SK-N-MC (cell line): Measurements from ENCODE around the gene KCTD19.
"Not testable (repeated sequence)": the region's sequence is repeated elsewhere in the genome, so short reads cannot be mapped to it uniquely, and the experiment has no call there.

Source experiments
- DNase-seq: peaks from one replicate; pipeline ENCODE4 v3.0.0-alpha.2; 2011; ENCODE audit warnings: low read depth, low spot score
- H3K27ac ChIP-seq: fragments of 200-600 bp; sonication (generic); 2 replicates; pipeline ENCODE4 v1.5.1; 2016; ENCODE audit warnings: mixed run types
- H3K36me3 ChIP-seq: fragments of 200-600 bp; sonication (generic); 2 replicates; pipeline ENCODE4 v1.6.1; 2017; ENCODE audit warnings: antibody characterized with exemption, low read length, mixed read lengths; ENCODE audit not compliant: insufficient read depth
- H3K4me3 ChIP-seq: fragments of 200-600 bp; sonication (generic); 2 replicates; pipeline ENCODE4 v1.5.1; 2016
- H3K9ac ChIP-seq: fragments of 200-600 bp; sonication (generic); 2 replicates; pipeline ENCODE4 v1.8.0; 2017; ENCODE audit warnings: mixed run types, mixed read lengths; ENCODE audit not compliant: insufficient read length
- H3K9me3 ChIP-seq: fragments of 200-600 bp; sonication (generic); 2 replicates; pipeline ENCODE4 v1.6.1; 2017; ENCODE audit warnings: low read depth, mild to moderate bottlenecking, antibody characterized with exemption, low read length, moderate library complexity, mixed read lengths
- EZH2 ChIP-seq: fragments of 200-600 bp; sonication (generic); IDR thresholded peaks from one replicate; pipeline ENCODE4 v1.6.1; 2017; ENCODE audit warnings: antibody characterized with exemption
- FOXP2 ChIP-seq: optimal IDR thresholded peaks from 2 replicates; pipeline ENCODE3; 2011; ENCODE audit warnings: mild to moderate bottlenecking, moderate library complexity; ENCODE audit not compliant: insufficient read depth; ENCODE audit errors: extremely low read length, control extremely low read depth
- POLR2AphosphoS5 ChIP-seq: IDR thresholded peaks from 2 replicates; pipeline ENCODE4 v1.6.1; 2012; ENCODE audit warnings: mild to moderate bottlenecking, low read depth, low read length, borderline replicate concordance

The KCTD19 gene

GRCh38 chr16:67326472-67327309 is at the start of gene KCTD19, which contains the start of gene LRRC36:
Gene KCTD19 (minus strand): TSS chr16:67326741. CDS start chr16:67326707, 34 bp downstream.
Gene LRRC36 (plus strand): TSS chr16:67326815. CDS start chr16:67326863, 48 bp downstream.
- DNase-seq = no peak
- Histone ChIP-seq H3K27ac (no peak within 1 kb of the TSS), H3K9ac (no peak within 1 kb of the TSS)

GRCh38 chr16:67376012-67376411 is 49.5 kb upstream of the KCTD19 start:
- not testable (repeated sequence) for DNase-seq, H3K9ac ChIP-seq, H3K27ac ChIP-seq, H3K4me3 ChIP-seq, H3K36me3 ChIP-seq, H3K9me3 ChIP-seq

More at GRCh38 chr16:67326472-67327309, at the start of gene KCTD19, which contains the start of gene LRRC36:
- no peak for TF ChIP-seq FOXP2
- Histone ChIP-seq H3K4me3 (peak within 1 kb of the TSS; percentile 62), H3K36me3 (no peaks in the 10 kb centered on the region), H3K9me3 (no peaks in the 10 kb centered on the region)

GRCh38 chr16:67372664-67373063 is 46.1 kb upstream of the KCTD19 start:
- H3K4me3 ChIP-seq = no peak overlapping the region
- no peaks in the 10 kb centered on the region for H3K9me3 ChIP-seq
- TF ChIP-seq EZH2 (no peak), FOXP2 (no peak), POLR2AphosphoS5 (no peak)
- H3K36me3 ChIP-seq = no peaks in the 10 kb centered on the region
- no peak for DNase-seq
- H3K9ac ChIP-seq = no peak overlapping the region
- H3K27ac ChIP-seq = no peak overlapping the region

- TF ChIP-seq EZH2 (no peak), FOXP2 (no peak), POLR2AphosphoS5 (no peak)
- H3K27ac ChIP-seq = no peak overlapping the region
- no peak for DNase-seq
Observed at GRCh38 chr16:67370661-67371060, 44.1 kb upstream of the KCTD19 start.

GRCh38 chr16:67364600-67365235 is 38.2 kb upstream of the KCTD19 start:
- Histone ChIP-seq H3K27ac (no peak overlapping the region), H3K4me3 (no peak overlapping the region), H3K9ac (no peak overlapping the region), H3K9me3 (no peaks in the 10 kb centered on the region), H3K36me3 (no peaks in the 10 kb centered on the region)
- TF ChIP-seq FOXP2 = no peak
- TF ChIP-seq EZH2 = no peak
- no peak for TF ChIP-seq POLR2AphosphoS5
- no peak for DNase-seq

More at GRCh38 chr16:67370661-67371060, 44.1 kb upstream of the KCTD19 start:
- Histone ChIP-seq H3K9ac (no peak overlapping the region), H3K36me3 (no peaks in the 10 kb centered on the region), H3K9me3 (no peaks in the 10 kb centered on the region), H3K4me3 (no peak overlapping the region)

- Histone ChIP-seq H3K9me3 (no peaks in the 10 kb centered on the region), H3K36me3 (no peaks in the 10 kb centered on the region), H3K27ac (no peak overlapping the region), H3K9ac (no peak overlapping the region), H3K4me3 (no peak overlapping the region)
- no peak for DNase-seq
- TF ChIP-seq FOXP2 (no peak), POLR2AphosphoS5 (no peak)
Observed at GRCh38 chr16:67361038-67361437, 34.5 kb upstream of the KCTD19 start.

GRCh38 chr16:67359540-67360269 is 33.2 kb upstream of the KCTD19 start:
- H3K9ac ChIP-seq, H3K9me3 ChIP-seq, H3K4me3 ChIP-seq, H3K36me3 ChIP-seq, DNase-seq, H3K27ac ChIP-seq: not testable (repeated sequence)

- no peak for DNase-seq
- Histone ChIP-seq H3K9me3 (no peaks in the 10 kb centered on the region), H3K27ac (no peak overlapping the region), H3K36me3 (no peaks in the 10 kb centered on the region), H3K9ac (no peak overlapping the region), H3K4me3 (no peak overlapping the region)
- TF ChIP-seq FOXP2 (no peak), POLR2AphosphoS5 (no peak), EZH2 (no peak)
Observed at GRCh38 chr16:67357561-67357960, 31.0 kb upstream of the KCTD19 start.

GRCh38 chr16:67356396-67356795 is 29.9 kb upstream of the KCTD19 start:
- no peak for DNase-seq
- TF ChIP-seq EZH2 (no peak), FOXP2 (no peak), POLR2AphosphoS5 (no peak)
- no peak overlapping the region for H3K27ac ChIP-seq
- no peaks in the 10 kb centered on the region for H3K9me3 ChIP-seq
- no peaks in the 10 kb centered on the region for H3K36me3 ChIP-seq
- H3K9ac ChIP-seq = no peak overlapping the region
- no peak overlapping the region for H3K4me3 ChIP-seq

GRCh38 chr16:67352463-67352862 is 25.9 kb upstream of the KCTD19 start:
- H3K27ac ChIP-seq, DNase-seq, H3K9ac ChIP-seq, H3K4me3 ChIP-seq, H3K9me3 ChIP-seq, H3K36me3 ChIP-seq: not testable (repeated sequence)
